ENCODE measurements around the gene CASK. TPM values are rescaled to one million over a fixed set of nuclear protein-coding genes. Genes with fewer than 3 reads are reported as not detected.

Gene CASK
- total RNA-seq, 1 donor from 2014 or later: 43.0 TPM

GRCh38 chrX:41887691-41888090, 35.7 kb downstream of the CASK start:
- H3K4me1 Mint-ChIP-seq (ENCODE audit: unreplicated experiment): peaks cover 14% of the 10 kb centered on the region

GRCh38 chrX:41885724-41886123, 37.6 kb downstream of the CASK start:
- Mint-ChIP-seq H3K27me3 (ENCODE audit: unreplicated experiment) (no peaks in the 10 kb centered on the region), H3K27ac (ENCODE audit: unreplicated experiment) (no peak overlapping the region), H3K9me3 (ENCODE audit: unreplicated experiment) (peaks cover 9% of the 10 kb centered on the region), H3K4me3 (ENCODE audit: unreplicated experiment) (no peak overlapping the region), H3K4me1 (ENCODE audit: unreplicated experiment) (peaks cover 14% of the 10 kb centered on the region), H3K36me3 (ENCODE audit: unreplicated experiment) (no peaks in the 10 kb centered on the region)
- DNase-seq (ENCODE audit: extremely low spot score, unreplicated experiment): no peak
- TF ChIP-seq, protein P1, sequence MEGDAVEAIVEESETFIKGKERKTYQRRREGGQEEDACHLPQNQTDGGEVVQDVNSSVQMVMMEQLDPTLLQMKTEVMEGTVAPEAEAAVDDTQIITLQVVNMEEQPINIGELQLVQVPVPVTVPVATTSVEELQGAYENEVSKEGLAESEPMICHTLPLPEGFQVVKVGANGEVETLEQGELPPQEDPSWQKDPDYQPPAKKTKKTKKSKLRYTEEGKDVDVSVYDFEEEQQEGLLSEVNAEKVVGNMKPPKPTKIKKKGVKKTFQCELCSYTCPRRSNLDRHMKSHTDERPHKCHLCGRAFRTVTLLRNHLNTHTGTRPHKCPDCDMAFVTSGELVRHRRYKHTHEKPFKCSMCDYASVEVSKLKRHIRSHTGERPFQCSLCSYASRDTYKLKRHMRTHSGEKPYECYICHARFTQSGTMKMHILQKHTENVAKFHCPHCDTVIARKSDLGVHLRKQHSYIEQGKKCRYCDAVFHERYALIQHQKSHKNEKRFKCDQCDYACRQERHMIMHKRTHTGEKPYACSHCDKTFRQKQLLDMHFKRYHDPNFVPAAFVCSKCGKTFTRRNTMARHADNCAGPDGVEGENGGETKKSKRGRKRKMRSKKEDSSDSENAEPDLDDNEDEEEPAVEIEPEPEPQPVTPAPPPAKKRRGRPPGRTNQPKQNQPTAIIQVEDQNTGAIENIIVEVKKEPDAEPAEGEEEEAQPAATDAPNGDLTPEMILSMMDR (IDR thresholded peaks at IDR 0.05): no peak

More at GRCh38 chrX:41887691-41888090, 35.7 kb downstream of the CASK start:
- TF ChIP-seq, protein P1 (IDR thresholded peaks at IDR 0.05): no peak
- no peak overlapping the region for H3K4me3 Mint-ChIP-seq (ENCODE audit: unreplicated experiment)
- H3K9me3 Mint-ChIP-seq (ENCODE audit: unreplicated experiment): peaks cover 10% of the 10 kb centered on the region
- no peak for DNase-seq (ENCODE audit: extremely low spot score, unreplicated experiment)
- H3K27me3 Mint-ChIP-seq (ENCODE audit: unreplicated experiment): no peaks in the 10 kb centered on the region
- no peaks in the 10 kb centered on the region for H3K36me3 Mint-ChIP-seq (ENCODE audit: unreplicated experiment)
- no peak overlapping the region for H3K27ac Mint-ChIP-seq (ENCODE audit: unreplicated experiment)

- Mint-ChIP-seq H3K27ac (ENCODE audit: unreplicated experiment) (no peak overlapping the region), H3K9me3 (ENCODE audit: unreplicated experiment) (no peaks in the 10 kb centered on the region), H3K36me3 (ENCODE audit: unreplicated experiment) (no peaks in the 10 kb centered on the region), H3K4me1 (ENCODE audit: unreplicated experiment) (peaks cover 5% of the 10 kb centered on the region), H3K4me3 (ENCODE audit: unreplicated experiment) (no peak overlapping the region), H3K27me3 (ENCODE audit: unreplicated experiment) (no peaks in the 10 kb centered on the region)
- DNase-seq (ENCODE audit: extremely low spot score, unreplicated experiment): no peak
- TF ChIP-seq, protein P1 (IDR thresholded peaks at IDR 0.05): no peak
Measured at GRCh38 chrX:41881166-41881565, 42.2 kb downstream of the CASK start.

DNA sequence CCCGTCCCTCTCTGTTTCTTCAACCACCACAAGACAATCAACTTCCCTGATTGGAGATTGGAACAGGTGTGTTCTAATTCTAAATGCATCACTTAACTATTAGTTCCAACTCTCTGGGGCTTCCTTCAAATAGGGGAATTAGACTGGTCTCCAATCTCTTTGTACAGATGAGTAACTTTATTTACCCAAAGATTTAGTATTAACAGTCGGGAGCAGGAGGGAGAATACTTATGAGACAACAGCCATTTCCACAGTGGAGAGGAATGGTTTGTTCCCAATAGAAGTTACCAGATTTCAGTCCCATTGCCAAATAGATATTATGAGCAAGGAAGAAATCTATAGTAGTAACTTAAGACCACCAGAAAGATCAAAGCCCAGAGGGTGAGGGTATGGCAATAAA, 46.2 kb downstream of the CASK start:
- H3K27ac Mint-ChIP-seq (ENCODE audit: unreplicated experiment): no peak overlapping the region
- H3K36me3 Mint-ChIP-seq (ENCODE audit: unreplicated experiment): no peaks in the 10 kb centered on the region
- H3K4me1 Mint-ChIP-seq (ENCODE audit: unreplicated experiment): no peaks in the 10 kb centered on the region
- H3K27me3 Mint-ChIP-seq (ENCODE audit: unreplicated experiment): no peaks in the 10 kb centered on the region
- H3K4me3 Mint-ChIP-seq (ENCODE audit: unreplicated experiment): no peak overlapping the region
- TF ChIP-seq, protein P1 (IDR thresholded peaks at IDR 0.05): no peak
- no peak for DNase-seq (ENCODE audit: extremely low spot score, unreplicated experiment)
- peaks cover 6% of the 10 kb centered on the region for H3K9me3 Mint-ChIP-seq (ENCODE audit: unreplicated experiment)

DNA sequence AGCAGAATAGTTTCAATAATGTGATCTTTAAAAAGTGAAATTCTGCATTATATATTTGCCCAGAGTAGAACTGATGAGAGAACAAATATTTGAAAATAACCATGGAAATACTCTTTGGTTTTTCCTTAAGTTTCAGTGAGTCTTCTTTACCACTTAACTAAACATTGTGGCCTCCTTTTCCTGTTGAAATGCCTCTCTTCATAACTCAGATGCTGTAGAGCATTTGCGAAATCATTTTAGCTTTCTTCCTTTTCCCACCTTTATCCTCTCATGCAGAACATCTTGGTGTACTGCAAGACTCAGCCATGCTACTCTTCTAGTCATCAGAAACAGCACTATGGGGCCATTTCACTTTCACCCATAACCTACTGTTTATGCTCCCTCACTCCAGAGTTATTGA, 48.2 kb downstream of the CASK start:
- H3K4me3 Mint-ChIP-seq (ENCODE audit: unreplicated experiment): no peak overlapping the region
- H3K36me3 Mint-ChIP-seq (ENCODE audit: unreplicated experiment): no peaks in the 10 kb centered on the region
- H3K9me3 Mint-ChIP-seq (ENCODE audit: unreplicated experiment): peaks cover 6% of the 10 kb centered on the region
- H3K4me1 Mint-ChIP-seq (ENCODE audit: unreplicated experiment): no peaks in the 10 kb centered on the region
- TF ChIP-seq, protein P1 (IDR thresholded peaks at IDR 0.05): no peak
- DNase-seq (ENCODE audit: extremely low spot score, unreplicated experiment): no peak
- no peaks in the 10 kb centered on the region for H3K27me3 Mint-ChIP-seq (ENCODE audit: unreplicated experiment)
- no peak overlapping the region for H3K27ac Mint-ChIP-seq (ENCODE audit: unreplicated experiment)
